GM13976 (cell line): Measurements from ENCODE around the gene BRI3.

ENCODE experiments used
- DNase-seq: peaks from one replicate; pipeline ENCODE4 v3.0.0; 2012; ENCODE audit warnings: low spot score
- in situ Hi-C: fragments of 300-500 bp; cut with MboI; formaldehyde crosslinking; loops from one replicate; pipeline ENCODE4 v1.12.0; 2022; ENCODE audit warnings: low sequenced_read_pairs, mixed read lengths, inconsistent platforms; ENCODE audit not compliant: unreplicated experiment
- TF ChIP-seq, protein P1 (sequence below): IDR thresholded peaks from 2 replicates; pipeline ENCODE4 v1.5.1; 2012; ENCODE audit warnings: borderline replicate concordance, mild to moderate bottlenecking; ENCODE audit not compliant: insufficient read depth; ENCODE audit errors: extremely low read depth, missing control alignments, control extremely low read depth

BRI3 gene

GRCh38 chr7:98280791-98281756 lies at the start of gene BRI3:
Gene BRI3 (plus strand): TSS chr7:98281686. CDS start chr7:98281796, 110 bp downstream.
- in situ Hi-C loops: no loop called here

GRCh38 chr7:98232263-98232585 lies 49.3 kb upstream of the BRI3 start:
- in situ Hi-C loops: no loop called here
- TF ChIP-seq, protein P1, sequence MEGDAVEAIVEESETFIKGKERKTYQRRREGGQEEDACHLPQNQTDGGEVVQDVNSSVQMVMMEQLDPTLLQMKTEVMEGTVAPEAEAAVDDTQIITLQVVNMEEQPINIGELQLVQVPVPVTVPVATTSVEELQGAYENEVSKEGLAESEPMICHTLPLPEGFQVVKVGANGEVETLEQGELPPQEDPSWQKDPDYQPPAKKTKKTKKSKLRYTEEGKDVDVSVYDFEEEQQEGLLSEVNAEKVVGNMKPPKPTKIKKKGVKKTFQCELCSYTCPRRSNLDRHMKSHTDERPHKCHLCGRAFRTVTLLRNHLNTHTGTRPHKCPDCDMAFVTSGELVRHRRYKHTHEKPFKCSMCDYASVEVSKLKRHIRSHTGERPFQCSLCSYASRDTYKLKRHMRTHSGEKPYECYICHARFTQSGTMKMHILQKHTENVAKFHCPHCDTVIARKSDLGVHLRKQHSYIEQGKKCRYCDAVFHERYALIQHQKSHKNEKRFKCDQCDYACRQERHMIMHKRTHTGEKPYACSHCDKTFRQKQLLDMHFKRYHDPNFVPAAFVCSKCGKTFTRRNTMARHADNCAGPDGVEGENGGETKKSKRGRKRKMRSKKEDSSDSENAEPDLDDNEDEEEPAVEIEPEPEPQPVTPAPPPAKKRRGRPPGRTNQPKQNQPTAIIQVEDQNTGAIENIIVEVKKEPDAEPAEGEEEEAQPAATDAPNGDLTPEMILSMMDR: no peak
- no peak for DNase-seq

More at GRCh38 chr7:98280791-98281756, at the start of gene BRI3:
- TF ChIP-seq, protein P1: no peak
- DNase-seq: peak; percentile 98

GRCh38 chr7:98232799-98233198 lies 48.7 kb upstream of the BRI3 start:
- in situ Hi-C loops: no loop called here
- no peak for DNase-seq
- TF ChIP-seq, protein P1: no peak

DNA sequence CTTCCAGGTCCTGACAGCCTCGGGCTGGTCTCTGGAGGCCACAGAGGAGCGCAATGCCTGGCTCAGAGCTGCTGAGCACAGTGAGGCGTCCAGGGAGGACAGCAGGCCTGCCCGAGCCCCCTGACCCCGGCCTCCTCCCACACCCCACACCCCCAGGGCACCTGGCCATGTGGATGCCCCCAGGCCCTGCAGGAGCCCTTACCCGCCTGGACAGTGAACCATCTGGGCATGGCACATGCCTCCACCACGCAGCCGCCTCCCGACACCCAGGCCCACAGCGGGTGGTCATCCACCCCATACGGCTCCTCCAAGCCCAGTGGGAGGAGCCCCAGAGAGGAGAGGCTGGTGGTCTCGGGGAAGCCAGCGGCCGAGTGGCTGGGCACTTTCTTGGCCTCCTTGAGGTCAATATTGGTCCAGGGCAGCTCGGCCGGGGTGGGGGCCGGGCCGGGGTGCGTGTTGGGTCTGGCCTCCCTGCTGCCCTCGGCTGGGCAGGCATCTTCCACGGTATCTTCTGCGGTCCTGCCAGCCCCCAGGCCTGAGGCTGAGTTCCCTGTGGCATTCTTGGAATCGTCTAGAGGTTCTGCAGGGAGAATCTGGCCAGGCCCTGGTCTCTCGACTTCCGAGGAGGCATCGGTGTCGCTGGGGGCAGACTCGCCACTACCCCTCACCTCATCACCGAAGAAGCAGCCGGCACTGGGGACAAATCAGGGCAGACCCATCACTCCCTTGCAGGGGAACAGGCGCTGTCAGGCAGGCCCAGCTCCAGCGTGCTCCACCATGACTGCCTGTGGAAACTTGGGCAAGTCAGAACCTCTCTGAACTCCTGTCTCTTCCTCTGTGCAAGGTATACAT lies 48.0 kb upstream of the BRI3 start:
- in situ Hi-C loops: no loop called here
- no peak for DNase-seq
- TF ChIP-seq, protein P1: no peak

- DNase-seq: no peak
- in situ Hi-C loops: no loop called here
- TF ChIP-seq, protein P1: no peak
These were observed 46.9 kb upstream of the BRI3 start for GRCh38 chr7:98234429-98235147.

DNA sequence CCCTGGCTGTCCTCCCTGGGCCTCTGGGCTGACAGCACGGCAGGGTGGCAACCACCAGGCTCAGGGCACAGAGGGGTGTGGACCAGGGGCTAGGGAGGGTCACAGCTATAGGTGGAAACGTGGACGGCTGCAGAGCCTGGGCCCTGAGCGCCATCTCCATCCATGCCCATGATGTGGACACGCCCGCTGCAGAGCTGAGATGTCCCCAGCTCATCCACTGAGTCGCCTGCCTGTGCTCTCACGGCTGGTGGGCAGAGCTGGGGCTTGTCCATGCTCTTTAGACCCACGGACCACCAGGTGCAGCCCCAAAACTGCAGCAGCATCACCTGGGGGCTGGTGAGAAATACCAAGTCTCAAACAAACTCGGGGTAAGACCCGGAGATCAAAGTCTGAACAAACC lies 45.6 kb upstream of the BRI3 start:
- TF ChIP-seq, protein P1: no peak
- DNase-seq: no peak
- in situ Hi-C loops: no loop called here
